H1 (cell line): ENCODE measurements around the gene NUBPL. TPM values are rescaled to one million over a fixed set of nuclear protein-coding genes. Genes with fewer than 3 reads are reported as not detected.

ENCODE experiments used
- CTCF ChIA-PET: fragments of 300-600 bp; sonication (Branson Sonifier 250); formaldehyde crosslinking; loops from one replicate; lab custom pipeline; 2021; ENCODE audit not compliant: partially characterized antibody; lab: Charles Lee
- POLR2A ChIA-PET: fragments of 300-600 bp; sonication (Branson Sonifier 250); formaldehyde crosslinking; loops from one replicate; lab custom pipeline; 2021; ENCODE audit warnings: inconsistent platforms; ENCODE audit not compliant: partially characterized antibody; lab: Charles Lee
- DNase-seq, 2 experiments: peaks; one replicate each; pipeline versions ENCODE4 v3.0.0 to v3.0.0-alpha.2; 2010 to 2022; ENCODE audit warnings: low spot score in 2 of 2, low read depth in 1 of 2, mixed read lengths in 1 of 2
- FAIRE-seq: peaks from 2 replicates; lab custom pipeline; 2011; peaks lifted over from hg19 to GRCh38; lab: Jason Lieb, UNC
- H2AFZ ChIP-seq: 2 replicates; pipeline ENCODE4 v1.8.1; 2012; ENCODE audit warnings: low read length, inconsistent platforms
- H2AK5ac ChIP-seq: 2 replicates; pipeline ENCODE4 v1.6.1; 2013; ENCODE audit warnings: low read depth, low read length
- H2BK120ac ChIP-seq: replicated peaks from 2 replicates; pipeline ENCODE3; 2013; ENCODE audit warnings: low read depth, low read length, inconsistent platforms
- H2BK12ac ChIP-seq: 2 replicates; pipeline ENCODE4 v1.6.1; 2013; ENCODE audit warnings: low read depth, low read length
- H2BK15ac ChIP-seq: 2 replicates; pipeline ENCODE4 v1.6.1; 2013; ENCODE audit warnings: low read length
- H2BK20ac ChIP-seq: 2 replicates; pipeline ENCODE4 v1.6.1; 2013; ENCODE audit warnings: low read length
- H2BK5ac ChIP-seq: 2 replicates; pipeline ENCODE4 v1.6.1; 2013; ENCODE audit warnings: low read depth, low read length
- H3K14ac ChIP-seq: 2 replicates; pipeline ENCODE4 v1.6.1; 2013; ENCODE audit warnings: inconsistent platforms; ENCODE audit not compliant: insufficient read length
- H3K18ac ChIP-seq: 2 replicates; pipeline ENCODE4 v1.6.1; 2013; ENCODE audit warnings: low read length; ENCODE audit errors: extremely low read depth
- H3K23ac ChIP-seq: 2 replicates; pipeline ENCODE4 v1.6.1; 2013; ENCODE audit warnings: inconsistent platforms; ENCODE audit not compliant: insufficient read length
- H3K23me2 ChIP-seq: 2 replicates; pipeline ENCODE4 v1.6.1; 2013; ENCODE audit warnings: low read depth, low read length
- H3K27ac ChIP-seq: 2 replicates; pipeline ENCODE4 v1.6.1; 2011; ENCODE audit warnings: low read depth, low read length, inconsistent platforms
- H3K27me3 ChIP-seq, 4 experiments: replicated peaks in 1 of 4; 1 replicate in 1 of 4; 2 replicates in 3 of 4; pipeline versions ENCODE4 v1.6.1 to v1.8.1; 2011 to 2013; ENCODE audit warnings: low read length in 3 of 4, mild to moderate bottlenecking in 3 of 4, inconsistent platforms in 2 of 4, mixed read lengths in 2 of 4, moderate library complexity in 1 of 4; ENCODE audit not compliant: control insufficient read depth in 3 of 4, insufficient read depth in 3 of 4; ENCODE audit errors: extremely low read depth in 1 of 4
- H3K36me3 ChIP-seq, 4 experiments: 2 replicates each; pipeline versions ENCODE4 v1.6.1 to v1.8.1; 2011 to 2013; ENCODE audit warnings: mild to moderate bottlenecking in 4 of 4, low read length in 3 of 4, moderate library complexity in 2 of 4, control low read depth in 1 of 4, inconsistent platforms in 1 of 4; ENCODE audit not compliant: insufficient read depth in 4 of 4, control insufficient read depth in 2 of 4
- H3K4ac ChIP-seq: replicated peaks from 2 replicates; pipeline ENCODE3; 2013; ENCODE audit warnings: low read length, low read depth, mixed read lengths, inconsistent platforms; ENCODE audit not compliant: insufficient read length
- H3K4me1 ChIP-seq, 4 experiments: replicated peaks in 1 of 4; 1 replicate in 1 of 4; 2 replicates in 3 of 4; pipeline versions ENCODE4 v1.6.1 to v1.8.1; 2011 to 2013; ENCODE audit warnings: low read length in 3 of 4, inconsistent platforms in 2 of 4, mixed read lengths in 1 of 4; ENCODE audit not compliant: insufficient read depth in 4 of 4, control insufficient read depth in 3 of 4
- H3K4me2 ChIP-seq, 2 experiments: 2 replicates each; pipeline versions ENCODE4 v1.6.1 to v1.8.1; 2011 to 2013; ENCODE audit warnings: low read depth in 2 of 2, low read length in 2 of 2, control low read depth in 1 of 2, inconsistent platforms in 1 of 2, mild to moderate bottlenecking in 1 of 2; ENCODE audit not compliant: insufficient read depth in 1 of 2
- H3K4me3 ChIP-seq, 4 experiments: fragments of 200-600, 300-600 bp in 1 of 4; sonication (generic), shearing (Covaris generic), sonication (Bioruptor Twin) in 1 of 4; 2 replicates each; pipeline versions ENCODE4 v1.5.1 to v1.8.1; 2011 to 2016; ENCODE audit warnings: low read length in 4 of 4, low read depth in 3 of 4, control low read depth in 2 of 4, inconsistent platforms in 2 of 4, mild to moderate bottlenecking in 2 of 4, mixed read lengths in 1 of 4, moderate library complexity in 1 of 4; ENCODE audit not compliant: insufficient read depth in 2 of 4; ENCODE audit errors: extremely low read depth in 1 of 4
- H3K56ac ChIP-seq: replicated peaks from 2 replicates; pipeline ENCODE3; 2013; ENCODE audit warnings: low read depth, mild to moderate bottlenecking, mixed read lengths, low read length, inconsistent platforms; ENCODE audit not compliant: insufficient read length
- H3K79me1 ChIP-seq: 2 replicates; pipeline ENCODE4 v1.6.1; 2013; ENCODE audit warnings: low read depth, low read length, control low read depth
- H3K79me2 ChIP-seq, 2 experiments: 2 replicates each; pipeline versions ENCODE4 v1.6.1 to v1.8.1; 2012 to 2013; ENCODE audit warnings: low read length in 2 of 2, mild to moderate bottlenecking in 2 of 2, inconsistent platforms in 1 of 2; ENCODE audit not compliant: insufficient read depth in 2 of 2, control insufficient read depth in 1 of 2
- H3K9ac ChIP-seq, 4 experiments: replicated peaks in 1 of 4; 1 replicate in 1 of 4; 2 replicates in 3 of 4; pipeline versions ENCODE4 v1.6.1 to v1.8.1; 2011 to 2013; ENCODE audit warnings: low read depth in 3 of 4, low read length in 3 of 4, control low read depth in 2 of 4, mild to moderate bottlenecking in 2 of 4, moderate library complexity in 2 of 4, inconsistent platforms in 1 of 4; ENCODE audit errors: extremely low read depth in 1 of 4
- H3K9me3 ChIP-seq, 2 experiments: 2 replicates each; pipeline versions ENCODE4 v1.6.1 to v1.8.1; 2012 to 2013; ENCODE audit warnings: mild to moderate bottlenecking in 2 of 2, moderate library complexity in 2 of 2, control low read depth in 1 of 2, inconsistent platforms in 1 of 2, low read depth in 1 of 2, low read length in 1 of 2, mixed read lengths in 1 of 2; ENCODE audit not compliant: insufficient read depth in 2 of 2
- H4K20me1 ChIP-seq, 2 experiments: replicated peaks in 1 of 2; 2 replicates each; pipeline versions ENCODE3 to v1.8.1; 2011 to 2013; ENCODE audit warnings: inconsistent platforms in 2 of 2, low read length in 2 of 2, mild to moderate bottlenecking in 1 of 2; ENCODE audit not compliant: insufficient read depth in 2 of 2, control insufficient read depth in 1 of 2
- H4K5ac ChIP-seq: 2 replicates; pipeline ENCODE4 v1.6.1; 2013; ENCODE audit warnings: low read length, low read depth, mixed read lengths, inconsistent platforms; ENCODE audit not compliant: insufficient read length
- H4K8ac ChIP-seq: 2 replicates; pipeline ENCODE4 v1.8.0; 2013; ENCODE audit warnings: mild to moderate bottlenecking, moderate library complexity, low read length, inconsistent platforms; ENCODE audit not compliant: insufficient read depth; ENCODE audit errors: extremely low read depth
- H4K91ac ChIP-seq: replicated peaks from 2 replicates; pipeline ENCODE3; 2013; ENCODE audit warnings: low read length, mixed read lengths, inconsistent platforms; ENCODE audit not compliant: insufficient read length
- CTBP2 ChIP-seq: IDR thresholded peaks from 2 replicates; pipeline ENCODE4 v1.7.0; 2011; ENCODE audit warnings: borderline replicate concordance, mild to moderate bottlenecking, moderate library complexity, mixed read lengths, low read length; ENCODE audit not compliant: insufficient read depth, insufficient read length
- FOSL1 ChIP-seq: IDR thresholded peaks from 2 replicates; pipeline ENCODE4 v1.6.1; 2011; ENCODE audit warnings: mild to moderate bottlenecking, low read depth, low read length, moderate library complexity; ENCODE audit not compliant: insufficient read depth
- WGBS, 2 experiments: shearing (Covaris generic) in 1 of 2; methylation state at CpG; one replicate each; pipeline versions ENCODE4 v1.1.6 to v1.1.7; 2013 to 2015; ENCODE audit warnings: low lambda C conversion rate in 2 of 2, mixed read lengths in 2 of 2, inconsistent platforms in 1 of 2, low coverage in 1 of 2, missing lambda C conversion rate in 1 of 2; ENCODE audit not compliant: insufficient replicate concordance in 2 of 2, insufficient coverage in 1 of 2, insufficient read length in 1 of 2; ENCODE audit errors: extremely low coverage in 1 of 2, missing lambda C conversion rate in 1 of 2; 5-methylcytosine and 5-hydroxymethylcytosine counted together
- polyA plus RNA-seq, 7 experiments: library from polyadenylated mRNA; depleted of rRNA in 3 of 7; stranded (reverse) in 5 of 7; unstranded in 2 of 7; fragments of >200 nt in 5 of 7; fragments of 200-250 nt in 2 of 7; gene quantifications; 1 replicate in 5 of 7; 2 replicates in 1 of 7; 4 replicates in 1 of 7; pipeline versions ENCODE4 v1.2.1 to v1.2.3, GENCODE V29; 2011 to 2013; ENCODE audit warnings: missing spikeins in 2 of 7, mixed read lengths in 2 of 7
- total RNA-seq: library from RNA; stranded (reverse); fragmentation: NEBNext Ultra II Directional; extraction: Animal tissue kit (Norgen Biotek cat#: 25700); gene quantifications from 2 replicates; pipeline ENCODE4 v1.2.1, GENCODE V29; 2021

NUBPL gene
- total and polyA plus RNA-seq, 2 of the 8 experiments (the other 6 are each of a cell fraction or from before 2014, with no cell fraction given): 1.6 to 6.8 TPM

DNA sequence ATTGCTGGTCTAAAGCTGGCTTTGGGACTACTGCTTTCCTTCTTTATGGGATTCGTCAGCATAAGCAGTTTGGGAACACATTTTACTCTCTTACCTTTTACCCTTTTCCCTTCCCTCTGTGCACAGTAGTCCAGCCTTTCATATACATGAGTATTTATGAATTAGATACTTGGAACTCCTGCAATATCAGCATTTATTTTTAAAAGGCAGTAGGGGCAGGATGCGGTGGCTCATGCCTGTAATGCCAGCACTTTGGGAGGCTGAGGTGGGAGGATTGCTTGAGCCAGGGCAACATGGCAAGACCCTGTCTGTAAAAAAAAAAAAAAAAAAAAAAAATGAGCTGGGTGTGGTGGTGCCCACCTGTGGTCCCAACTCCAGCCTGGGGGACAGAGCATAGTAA lies 3.0 kb downstream of the NUBPL start:
- no peak overlapping the region for H4K5ac ChIP-seq

More for the DNA sequence above, 3.0 kb downstream of the NUBPL start:
- H3K9ac ChIP-seq: no peak overlapping the region
- no peak overlapping the region for H3K23ac ChIP-seq
- no peak for FAIRE-seq
- no peaks in the 10 kb centered on the region for H3K79me1 ChIP-seq
- peaks cover 2 to 11% of the 10 kb centered on the region in 2 experiments; a peak in 1 of 4 replicates for H3K9me3 ChIP-seq
- H3K27me3 ChIP-seq: no peaks in the 10 kb centered on the region
- no peaks in the 10 kb centered on the region for H3K4me1 ChIP-seq
- H3K27ac ChIP-seq: no peak overlapping the region
- H2AK5ac ChIP-seq: no peak overlapping the region
- no peak overlapping the region for H2BK120ac ChIP-seq
- no peak overlapping the region for H4K8ac ChIP-seq
- H3K4me3 ChIP-seq: no peak overlapping the region
- no peaks in the 10 kb centered on the region for H3K36me3 ChIP-seq
- H3K56ac ChIP-seq: no peak overlapping the region
- TF ChIP-seq CTBP2 (no peak), FOSL1 (no peak)
- H3K18ac ChIP-seq: no peak overlapping the region
- H2BK15ac ChIP-seq: no peak overlapping the region
- no peak overlapping the region for H4K91ac ChIP-seq
- no peaks in the 10 kb centered on the region for H3K79me2 ChIP-seq
- no peak overlapping the region for H3K4me2 ChIP-seq
- H4K20me1 ChIP-seq: no peaks in the 10 kb centered on the region
- no peaks in the 10 kb centered on the region for H3K23me2 ChIP-seq
- H2BK12ac ChIP-seq: no peak overlapping the region
- H2AFZ ChIP-seq: no peak overlapping the region
- WGBS, 2 experiments: 84% methylated on average over 2 of the region's 2 CpGs; no CpG with 5 or more reads in 1 of the 2 experiments
- H3K14ac ChIP-seq: no peak overlapping the region
- H2BK20ac ChIP-seq: no peak overlapping the region
- DNase-seq: no peak
- H2BK5ac ChIP-seq: no peak overlapping the region
- POLR2A ChIA-PET: no interaction called here
- no peak overlapping the region for H3K4ac ChIP-seq
- CTCF ChIA-PET: no interaction called here
